CD8-positive, alpha-beta memory T cell (primary cell): ENCODE results near the gene OR4D9. TPM values are rescaled to one million over a fixed set of nuclear protein-coding genes. Genes with fewer than 3 reads are reported as not detected.
"Not testable (repeated sequence)": the region's sequence is repeated elsewhere in the genome, so short reads cannot be mapped to it uniquely, and the experiment has no call there.

ENCODE experiments used
- CTCF ChIA-PET: fragments of 350-600 bp; sonication (Branson Sonifier 250); formaldehyde crosslinking; loops from one replicate; lab custom pipeline; 2021; ENCODE audit warnings: antibody characterized with exemption; lab: Charles Lee
- POLR2A ChIA-PET: fragments of 350-600 bp; sonication (Branson Sonifier 250); formaldehyde crosslinking; loops from one replicate; lab custom pipeline; 2021; ENCODE audit warnings: antibody characterized with exemption; lab: Charles Lee
- DNase-seq, 5 donors: peaks; one replicate each; pipeline versions ENCODE4 v3.0.0 to v3.0.0-alpha.2; 2020 to 2022; ENCODE audit warnings: mixed read lengths in 1 of 5
- H3K27ac ChIP-seq: one replicate; pipeline ENCODE4 v1.7.0; 2013; ENCODE audit warnings: low read depth, mild to moderate bottlenecking, low read length, moderate library complexity
- H3K27me3 ChIP-seq: 2 replicates; pipeline ENCODE4 v1.7.0; 2013; ENCODE audit warnings: low read length, mild to moderate bottlenecking; ENCODE audit not compliant: insufficient read depth, poor library complexity, severe bottlenecking
- H3K36me3 ChIP-seq: 2 replicates; pipeline ENCODE4 v1.7.0; 2013; ENCODE audit warnings: mild to moderate bottlenecking, low read length, moderate library complexity; ENCODE audit not compliant: insufficient read depth
- H3K4me1 ChIP-seq: 2 replicates; pipeline ENCODE4 v1.7.0; 2013; ENCODE audit warnings: mild to moderate bottlenecking, low read length, moderate library complexity; ENCODE audit not compliant: insufficient read depth
- H3K4me3 ChIP-seq: 2 replicates; pipeline ENCODE4 v1.7.0; 2013; ENCODE audit warnings: mild to moderate bottlenecking, low read length
- H3K9me3 ChIP-seq: 2 replicates; pipeline ENCODE4 v1.7.0; 2013; ENCODE audit warnings: mild to moderate bottlenecking, low read length
- H3K27ac Mint-ChIP-seq, 8 donors: one replicate each; pipeline ENCODE4 v1.8.0; 2020 to 2021; ENCODE audit warnings: mixed read lengths in 8 of 8, mild to moderate bottlenecking in 6 of 8, inconsistent platforms in 3 of 8, moderate library complexity in 3 of 8
- H3K27me3 Mint-ChIP-seq, 2 donors: one replicate each; pipeline ENCODE4 v1.8.0; 2020 to 2021; ENCODE audit warnings: mixed read lengths in 2 of 2, mild to moderate bottlenecking in 1 of 2, moderate library complexity in 1 of 2
- H3K36me3 Mint-ChIP-seq, 3 donors: one replicate each; pipeline ENCODE4 v1.8.0; 2020 to 2021; ENCODE audit warnings: mixed read lengths in 3 of 3, inconsistent platforms in 1 of 3, mild to moderate bottlenecking in 1 of 3
- H3K4me1 Mint-ChIP-seq, 3 donors: one replicate each; pipeline ENCODE4 v1.8.0; 2020 to 2021; ENCODE audit warnings: mixed read lengths in 3 of 3, inconsistent platforms in 1 of 3, mild to moderate bottlenecking in 1 of 3
- H3K4me3 Mint-ChIP-seq, 7 donors: one replicate each; pipeline ENCODE4 v1.8.0; 2020 to 2021; ENCODE audit warnings: mixed read lengths in 7 of 7, mild to moderate bottlenecking in 6 of 7, moderate library complexity in 4 of 7, inconsistent platforms in 2 of 7
- H3K9me3 Mint-ChIP-seq, 5 donors: one replicate each; pipeline ENCODE4 v1.8.0; 2020 to 2022; ENCODE audit warnings: mixed read lengths in 5 of 5, mild to moderate bottlenecking in 3 of 5, moderate library complexity in 2 of 5, inconsistent platforms in 1 of 5
- polyA plus RNA-seq: library from polyadenylated mRNA; unstranded; fragments of 300-500 nt; fragmentation: Illumina TruSeq; gene quantifications from one replicate; pipeline ENCODE4 v1.2.3, GENCODE V29; 2021
- total RNA-seq, 2 experiments: library from RNA; stranded (reverse); gene quantifications; one replicate each; pipeline ENCODE4 v1.2.3, GENCODE V29; 2021

The OR4D9 gene
- total and polyA plus RNA-seq, 3 experiments from 2014 or later, result not detected

- no peak overlapping the region for H3K27ac Mint-ChIP-seq
- H3K9me3 ChIP-seq, result no peaks in the 10 kb centered on the region
- H3K4me1 ChIP-seq, result peaks cover 10% of the 10 kb centered on the region
- no peak for DNase-seq
- no peaks in the 10 kb centered on the region for H3K9me3 Mint-ChIP-seq
- CTCF ChIA-PET, result interaction anchor here (0.7 kb wide), 1 partner anchor 1941 kb away, joined by 3 read pairs; no protein-coding TSS in a partner anchor
- no peak overlapping the region for H3K27ac ChIP-seq
- H3K4me3 Mint-ChIP-seq, result no peak overlapping the region
- peaks cover 14 to 38% of the 10 kb centered on the region in 2 donors for H3K27me3 Mint-ChIP-seq
- no peak overlapping the region for H3K4me3 ChIP-seq
- peaks cover 4 to 10% (median 10%) of the 10 kb centered on the region in 3 donors for H3K4me1 Mint-ChIP-seq
- POLR2A ChIA-PET, result no interaction called here
- H3K36me3 ChIP-seq, result no peaks in the 10 kb centered on the region
- no peaks in the 10 kb centered on the region for H3K36me3 Mint-ChIP-seq
- no peaks in the 10 kb centered on the region for H3K27me3 ChIP-seq
These were observed 336 bp downstream of the OR4D9 start for GRCh38 chr11:59511675-59512074.

- H3K27me3 ChIP-seq, H3K36me3 ChIP-seq, CTCF ChIA-PET, H3K4me3 ChIP-seq, H3K36me3 Mint-ChIP-seq, POLR2A ChIA-PET, H3K4me1 ChIP-seq, H3K27ac Mint-ChIP-seq, H3K9me3 ChIP-seq, H3K27ac ChIP-seq, H3K9me3 Mint-ChIP-seq, H3K4me1 Mint-ChIP-seq, DNase-seq, H3K4me3 Mint-ChIP-seq: not testable (repeated sequence)
- H3K27me3 Mint-ChIP-seq, result peaks cover 7 to 40% of the 10 kb centered on the region in 2 donors
These were observed 8.8 kb downstream of the OR4D9 start for GRCh38 chr11:59520139-59520538.

- Histone ChIP-seq H3K27ac (no peak overlapping the region), H3K27me3 (no peaks in the 10 kb centered on the region), H3K4me3 (no peak overlapping the region), H3K9me3 (no peaks in the 10 kb centered on the region), H3K4me1 (no peaks in the 10 kb centered on the region), H3K36me3 (no peaks in the 10 kb centered on the region)
- Mint-ChIP-seq H3K27ac (no peak overlapping the region), H3K4me3 (no peak overlapping the region), H3K36me3 (no peaks in the 10 kb centered on the region), H3K4me1 (no peaks in the 10 kb centered on the region), H3K27me3 (peaks cover 9 to 37% of the 10 kb centered on the region in 2 donors), H3K9me3 (no peaks in the 10 kb centered on the region)
- DNase-seq, result no peak
- ChIA-PET POLR2A (no interaction called here), CTCF (interaction anchor here (0.9 kb wide), 1 partner anchor 17 kb away, joined by 4 read pairs; no protein-coding TSS in a partner anchor)
These were observed 9.4 kb downstream of the OR4D9 start for GRCh38 chr11:59520741-59521140.

- no peaks in the 10 kb centered on the region for H3K4me1 ChIP-seq
- ChIA-PET CTCF (no interaction called here), POLR2A (no interaction called here)
- no peaks in the 10 kb centered on the region for H3K27me3 ChIP-seq
- no peaks in the 10 kb centered on the region for H3K36me3 Mint-ChIP-seq
- peaks cover 4 to 30% of the 10 kb centered on the region in 2 donors for H3K27me3 Mint-ChIP-seq
- H3K4me1 Mint-ChIP-seq, result no peaks in the 10 kb centered on the region
- no peaks in the 10 kb centered on the region for H3K36me3 ChIP-seq
- H3K27ac Mint-ChIP-seq, result no peak overlapping the region
- no peak overlapping the region for H3K4me3 Mint-ChIP-seq
- H3K9me3 Mint-ChIP-seq, result no peaks in the 10 kb centered on the region
- no peaks in the 10 kb centered on the region for H3K9me3 ChIP-seq
- H3K4me3 ChIP-seq, result no peak overlapping the region
- H3K27ac ChIP-seq, result no peak overlapping the region
- no peak for DNase-seq
These were observed 12.2 kb downstream of the OR4D9 start for GRCh38 chr11:59523541-59523940.

- CTCF ChIA-PET, result interaction anchor here (1.0 to 1.9 kb wide), 2 partner anchors 9 to 226 kb away, joined by 3 to 6 read pairs; no protein-coding TSS in a partner anchor
- DNase-seq, result no peak
- Mint-ChIP-seq H3K27ac (no peak overlapping the region), H3K4me3 (no peak overlapping the region), H3K36me3 (no peaks in the 10 kb centered on the region), H3K9me3 (no peaks in the 10 kb centered on the region), H3K4me1 (no peaks in the 10 kb centered on the region), H3K27me3 (peaks cover 4 to 20% of the 10 kb centered on the region in 2 donors)
- POLR2A ChIA-PET, result no interaction called here
- Histone ChIP-seq H3K4me3 (no peak overlapping the region), H3K9me3 (no peaks in the 10 kb centered on the region), H3K27ac (no peak overlapping the region), H3K27me3 (no peaks in the 10 kb centered on the region), H3K36me3 (no peaks in the 10 kb centered on the region), H3K4me1 (no peaks in the 10 kb centered on the region)
These were observed 17.4 kb downstream of the OR4D9 start for GRCh38 chr11:59528711-59529110.

- Histone ChIP-seq H3K36me3 (no peaks in the 10 kb centered on the region), H3K4me3 (no peak overlapping the region), H3K27ac (no peak overlapping the region), H3K27me3 (no peaks in the 10 kb centered on the region), H3K4me1 (no peaks in the 10 kb centered on the region), H3K9me3 (no peaks in the 10 kb centered on the region)
- CTCF ChIA-PET, result no interaction called here
- Mint-ChIP-seq H3K27me3 (peaks cover 0 to 10% of the 10 kb centered on the region in 2 donors), H3K4me1 (peaks cover 5 to 7% (median 7%) of the 10 kb centered on the region in 3 donors), H3K27ac (peak overlapping the region in 1 of 8 donors; percentile 3), H3K4me3 (no peak overlapping the region), H3K9me3 (no peaks in the 10 kb centered on the region), H3K36me3 (no peaks in the 10 kb centered on the region)
- no peak for DNase-seq
- POLR2A ChIA-PET, result no interaction called here
These were observed 21.3 kb downstream of the OR4D9 start for GRCh38 chr11:59532620-59533019.

GRCh38 chr11:59534676-59535075 is 23.3 kb downstream of the OR4D9 start:
- peaks cover 0 to 10% of the 10 kb centered on the region in 2 donors for H3K27me3 Mint-ChIP-seq
- no peaks in the 10 kb centered on the region for H3K36me3 Mint-ChIP-seq
- no peak overlapping the region for H3K27ac ChIP-seq
- peaks cover 5 to 11% (median 11%) of the 10 kb centered on the region in 3 donors for H3K4me1 Mint-ChIP-seq
- no peak overlapping the region for H3K4me3 Mint-ChIP-seq
- H3K4me3 ChIP-seq, result no peak overlapping the region
- no peak for DNase-seq
- H3K27ac Mint-ChIP-seq, result no peak overlapping the region
- ChIA-PET POLR2A (no interaction called here), CTCF (no interaction called here)
- H3K27me3 ChIP-seq, result no peaks in the 10 kb centered on the region
- H3K4me1 ChIP-seq, result no peaks in the 10 kb centered on the region
- H3K9me3 Mint-ChIP-seq, result no peaks in the 10 kb centered on the region
- H3K9me3 ChIP-seq, result no peaks in the 10 kb centered on the region
- no peaks in the 10 kb centered on the region for H3K36me3 ChIP-seq

GRCh38 chr11:59542142-59542810 is 30.9 kb downstream of the OR4D9 start:
- Mint-ChIP-seq H3K4me3 (no peak overlapping the region), H3K27me3 (peaks cover 2 to 3% of the 10 kb centered on the region in 2 donors), H3K9me3 (no peaks in the 10 kb centered on the region), H3K27ac (no peak overlapping the region), H3K36me3 (no peaks in the 10 kb centered on the region), H3K4me1 (peaks cover 1 to 7% (median 7%) of the 10 kb centered on the region in 3 donors)
- Histone ChIP-seq H3K36me3 (no peaks in the 10 kb centered on the region), H3K27me3 (no peaks in the 10 kb centered on the region), H3K27ac (no peak overlapping the region), H3K9me3 (no peaks in the 10 kb centered on the region), H3K4me1 (no peaks in the 10 kb centered on the region), H3K4me3 (no peak overlapping the region)
- DNase-seq, result no peak
- ChIA-PET POLR2A (no interaction called here), CTCF (no interaction called here)
